Vagina (tissue), 2 donors: ENCODE results near the gene SLX4.

Source experiments
- CTCF ChIP-seq, 3 experiments: fragments of 450-650 bp in 2 of 3; fragments of 200-600 bp in 1 of 3; sonication (generic) in 1 of 3; IDR thresholded peaks; one replicate each; pipeline ENCODE4 v1.5.1; 2017 to 2019; ENCODE audit warnings: antibody characterized with exemption in 3 of 3, mild to moderate bottlenecking in 2 of 3, moderate library complexity in 2 of 3
- POLR2A ChIP-seq, 2 donors: fragments of 450-650 bp; IDR thresholded peaks; one replicate each; pipeline ENCODE4 v1.6.1; 2017; ENCODE audit warnings: antibody characterized with exemption in 2 of 2, mild to moderate bottlenecking in 2 of 2, moderate library complexity in 2 of 2
- POLR2AphosphoS5 ChIP-seq, 2 donors: sonication (generic); formaldehyde crosslinking; IDR thresholded peaks; one replicate each; pipeline ENCODE4 v1.9.0; 2017; ENCODE audit warnings: antibody characterized with exemption in 2 of 2, mild to moderate bottlenecking in 2 of 2, low read depth in 1 of 2; ENCODE audit not compliant: insufficient read depth in 1 of 2

GRCh38 chr16:3656491-3657468, 45.4 kb upstream of the SLX4 start:
- no peak for TF ChIP-seq POLR2A (IDR thresholded peaks at IDR 0.05)
- no peak for TF ChIP-seq CTCF (IDR thresholded peaks at IDR 0.05)
- no peak for TF ChIP-seq POLR2AphosphoS5 (IDR thresholded peaks at IDR 0.05; ENCODE audit: insufficient read depth in 1 of 2, low read depth in 1 of 2)
